Articular chondrocyte of knee joint (primary cell): ENCODE results near the gene LRIF1. TPM values are rescaled to one million over a fixed set of nuclear protein-coding genes. Genes with fewer than 3 reads are reported as not detected.

Experiments used
- total RNA-seq: library from RNA; depleted of rRNA; stranded (reverse); fragments of >200 nt; gene quantifications from 2 replicates; pipeline ENCODE4 v1.2.3, GENCODE V29; 2012

Gene LRIF1, protein sequence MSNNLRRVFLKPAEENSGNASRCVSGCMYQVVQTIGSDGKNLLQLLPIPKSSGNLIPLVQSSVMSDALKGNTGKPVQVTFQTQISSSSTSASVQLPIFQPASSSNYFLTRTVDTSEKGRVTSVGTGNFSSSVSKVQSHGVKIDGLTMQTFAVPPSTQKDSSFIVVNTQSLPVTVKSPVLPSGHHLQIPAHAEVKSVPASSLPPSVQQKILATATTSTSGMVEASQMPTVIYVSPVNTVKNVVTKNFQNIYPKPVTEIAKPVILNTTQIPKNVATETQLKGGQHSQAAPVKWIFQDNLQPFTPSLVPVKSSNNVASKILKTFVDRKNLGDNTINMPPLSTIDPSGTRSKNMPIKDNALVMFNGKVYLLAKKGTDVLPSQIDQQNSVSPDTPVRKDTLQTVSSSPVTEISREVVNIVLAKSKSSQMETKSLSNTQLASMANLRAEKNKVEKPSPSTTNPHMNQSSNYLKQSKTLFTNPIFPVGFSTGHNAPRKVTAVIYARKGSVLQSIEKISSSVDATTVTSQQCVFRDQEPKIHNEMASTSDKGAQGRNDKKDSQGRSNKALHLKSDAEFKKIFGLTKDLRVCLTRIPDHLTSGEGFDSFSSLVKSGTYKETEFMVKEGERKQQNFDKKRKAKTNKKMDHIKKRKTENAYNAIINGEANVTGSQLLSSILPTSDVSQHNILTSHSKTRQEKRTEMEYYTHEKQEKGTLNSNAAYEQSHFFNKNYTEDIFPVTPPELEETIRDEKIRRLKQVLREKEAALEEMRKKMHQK
- total RNA-seq: 15.5 and 19.7 TPM in 2 replicates

DNA sequence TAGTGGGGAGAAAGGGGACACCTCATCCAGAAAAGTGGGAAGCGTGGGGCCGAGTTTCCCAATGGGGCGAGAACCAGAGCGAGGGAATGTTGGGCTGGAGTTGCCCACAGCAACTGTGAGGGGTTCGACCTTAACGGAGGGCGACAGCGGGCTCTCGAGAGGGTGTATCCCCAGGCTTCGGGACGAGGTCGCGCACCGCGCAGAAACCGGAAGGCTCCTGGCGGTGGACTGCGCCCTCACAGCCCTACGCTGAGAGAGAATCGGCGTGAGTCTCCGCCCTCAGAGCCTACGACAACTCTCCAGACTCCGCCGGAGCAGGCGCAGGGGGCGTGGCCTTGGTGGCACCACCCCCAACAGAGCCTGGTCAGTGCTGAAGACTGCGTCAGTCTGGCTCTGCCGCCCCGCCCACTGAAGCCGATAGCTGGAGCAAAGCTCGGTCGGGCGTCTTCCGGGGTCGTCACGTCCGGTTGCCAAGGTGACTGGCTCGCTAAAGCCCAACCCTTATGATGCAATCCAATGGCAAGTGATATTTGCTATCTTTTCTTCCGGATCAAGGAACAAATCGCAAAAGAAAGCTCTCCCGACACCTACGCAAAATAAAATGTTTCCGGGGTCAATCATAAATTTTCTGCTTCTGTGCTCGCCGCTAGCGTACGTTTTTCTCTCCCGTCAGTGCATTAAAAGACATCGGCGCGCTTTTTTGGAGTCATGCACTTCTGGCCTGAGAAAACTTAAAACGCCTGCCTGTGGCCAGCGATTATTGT, at the start of gene LRIF1:
TSS of gene LRIF1 (minus strand) at position 232 of the 764 bp plus-strand sequence. CDS start 234 bp downstream, outside the sequence.

Other genes starting within 250 kb of the LRIF1 start
- gene CD53, start 90.8 kb downstream of the LRIF1 start, total RNA-seq: not detected in 2 replicates
- 67.0 and 89.5 TPM in 2 replicates for gene DRAM2, start 176.2 kb upstream of the LRIF1 start, total RNA-seq
- gene CEPT1, start 176.3 kb upstream of the LRIF1 start, total RNA-seq: 59.6 and 79.4 TPM in 2 replicates
- gene DENND2D, start 236.7 kb upstream of the LRIF1 start, total RNA-seq: 11.5 and 12.5 TPM in 2 replicates